Measurements from ENCODE around the gene DNER. TPM values are rescaled to one million over a fixed set of nuclear protein-coding genes. Genes with fewer than 3 reads are reported as not detected.

The DNER gene
- total and polyA plus RNA-seq, 2 of the 13 experiments (the other 11 are each of a cell fraction or from before 2014, with no cell fraction given): not detected

GRCh38 chr2:229752970-229753729 lies 38.8 kb upstream of the DNER start:
- H3K79me2 ChIP-seq (ENCODE audit: insufficient read depth, low read length): no peaks in the 10 kb centered on the region
- peak; percentile 49 for DNase-seq (ENCODE audit: low spot score)
- peaks cover 21% of the 10 kb centered on the region for H3K4me1 ChIP-seq (ENCODE audit: insufficient read depth, low read length)
- no TSS peak for BruUV-seq (replicated peaks)
- CTCF ChIA-PET (ENCODE audit: low intra/inter-chr PET ratio, low total read pairs): no interaction called here
- H3K9ac ChIP-seq (ENCODE audit: insufficient read depth, low read depth, low read length): no peak overlapping the region
- H3K27ac ChIP-seq (ENCODE audit: extremely low read length, insufficient read depth, low read length): no peak overlapping the region
- peak overlapping the region in 2 of 3 experiments; percentile 22 to 29; a peak in 4 of 6 replicates for H3K4me3 ChIP-seq (replicated peaks in 1 of 3; ENCODE audit: insufficient read depth in 1 of 3, low read depth in 2 of 3, low read length in 3 of 3)
- 12% methylated on average over 11 of the region's 11 CpGs for WGBS (ENCODE audit: low lambda C conversion rate)
- intact Hi-C loops (cut with micrococcal nuclease; ENCODE audit: unreplicated experiment) (no loop called here), in situ Hi-C loops (cut with HindIII; ENCODE audit: extremely low pct_ligation_motif_present, low pct_unique_long_range_greater_than_20kb) (no loop called here)
- no peak overlapping the region for H2AFZ ChIP-seq (ENCODE audit: low read length)
- H3K36me3 ChIP-seq (replicated peaks in 1 of 2; ENCODE audit: control insufficient read depth in 1 of 2, insufficient read depth in 2 of 2, low read length in 2 of 2): no peaks in the 10 kb centered on the region
- H3K9me3 ChIP-seq (ENCODE audit: low read length): no peaks in the 10 kb centered on the region
- POLR2A ChIA-PET: no interaction called here
- ATAC-seq: peak; percentile 78
- H3K4me2 ChIP-seq (ENCODE audit: low read depth, low read length): peak overlapping the region; percentile 56
- peak; percentile 48 for FAIRE-seq
- no peaks in the 10 kb centered on the region for H3K27me3 ChIP-seq (ENCODE audit: control insufficient read depth in 1 of 2, insufficient read depth in 2 of 2, low read length in 2 of 2)
- H4K20me1 ChIP-seq (ENCODE audit: insufficient read depth, low read length): no peaks in the 10 kb centered on the region
- TF ChIP-seq HOXA5 (CRISPR knock-in tag; IDR thresholded peaks at IDR 0.05) (no peak), IRF1 (CRISPR knock-in tag; IDR thresholded peaks at IDR 0.05; ENCODE audit: low read depth) (no peak), ZNF580 (CRISPR knock-in tag; IDR thresholded peaks at IDR 0.05; ENCODE audit: borderline replicate concordance, low read depth) (0 out of 2 replicates have a peak, but pooled peaks have one; percentile 44), AGO1 (IDR thresholded peaks at IDR 0.05; ENCODE audit: low read depth, low read length, poor library complexity, severe bottlenecking) (no peak), RORA (CRISPR knock-in tag; IDR thresholded peaks at IDR 0.05) (no peak), FOXO1 (CRISPR knock-in tag; IDR thresholded peaks at IDR 0.05) (no peak), ZNF235 (CRISPR knock-in tag; IDR thresholded peaks at IDR 0.05; ENCODE audit: borderline replicate concordance) (no peak), PAXIP1 (CRISPR knock-in tag; conservative IDR thresholded peaks at IDR 0.05) (peak; percentile 50; the same call in 1 of the 2 replicates), SAP130 (CRISPR knock-in tag; IDR thresholded peaks at IDR 0.05; ENCODE audit: low read depth) (0 out of 2 replicates have a peak, but pooled peaks have one; percentile 22), RBAK (CRISPR knock-in tag; IDR thresholded peaks at IDR 0.05) (no peak), NFKBIZ (CRISPR knock-in tag; IDR thresholded peaks at IDR 0.05) (no peak), GPN1 (CRISPR knock-in tag; IDR thresholded peaks at IDR 0.05; ENCODE audit: borderline replicate concordance) (no peak), GFI1 (CRISPR knock-in tag; IDR thresholded peaks at IDR 0.05; ENCODE audit: borderline replicate concordance) (0 out of 2 replicates have a peak, but pooled peaks have one; percentile 22), GATAD2A (CRISPR knock-in tag; IDR thresholded peaks at IDR 0.05) (0 out of 2 replicates have a peak, but pooled peaks have one; percentile 29), ZNF414 (CRISPR knock-in tag; IDR thresholded peaks at IDR 0.05) (no peak), SIX4 (CRISPR knock-in tag; IDR thresholded peaks at IDR 0.05) (0 out of 2 replicates have a peak, but pooled peaks have one; percentile 45), KDM5B (CRISPR knock-in tag; IDR thresholded peaks at IDR 0.05; ENCODE audit: borderline replicate concordance) (no peak), ZNF292 (CRISPR knock-in tag; IDR thresholded peaks at IDR 0.05; ENCODE audit: borderline replicate concordance, low read depth) (peak; percentile 58; the same call in 1 of the 2 replicates), ZNF543 (CRISPR knock-in tag; IDR thresholded peaks at IDR 0.05) (no peak)

All from HepG2 (cell line).